Measurements from ENCODE around the gene CPZ.
"Not testable (repeated sequence)": the region's sequence is repeated elsewhere in the genome, so short reads cannot be mapped to it uniquely, and the experiment has no call there.

CPZ gene

GRCh38 chr4:8608714-8609391 is 16.3 kb downstream of the CPZ start:
- DNase-seq (ENCODE audit: low read depth in 2 of 2, low spot score in 1 of 2): no peak

GRCh38 chr4:8609406-8609805 is 16.8 kb downstream of the CPZ start:
- no peak for DNase-seq (ENCODE audit: low read depth in 2 of 2, low spot score in 1 of 2)

- no peak for DNase-seq (ENCODE audit: low read depth in 2 of 2, low spot score in 1 of 2)
Observed at GRCh38 chr4:8609824-8610350, 17.3 kb downstream of the CPZ start.

GRCh38 chr4:8610858-8611616 is 18.5 kb downstream of the CPZ start:
- DNase-seq (ENCODE audit: low read depth in 2 of 2, low spot score in 1 of 2): no peak

DNA sequence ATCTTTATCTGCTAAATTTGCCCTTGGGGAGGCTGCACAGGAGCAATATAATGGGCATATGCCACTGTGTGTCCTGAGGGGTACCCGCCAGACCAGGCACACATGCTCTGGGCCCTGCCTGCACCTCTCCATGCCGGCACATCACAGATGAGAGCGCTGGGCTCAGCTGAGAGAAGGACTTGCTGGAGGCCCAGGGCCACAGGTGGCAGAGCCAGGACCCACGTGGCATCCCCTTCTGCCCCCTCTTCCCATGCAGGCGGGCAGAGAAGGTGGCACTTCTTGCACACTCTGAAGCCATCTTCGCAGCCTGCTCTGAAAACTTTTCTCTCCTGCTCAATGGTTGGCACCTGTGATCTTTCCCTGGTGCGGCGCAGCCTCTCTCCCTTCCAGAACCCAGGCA is 20.1 kb downstream of the CPZ start:
- no peak for DNase-seq (ENCODE audit: low read depth in 2 of 2, low spot score in 1 of 2)

- no peak for DNase-seq (ENCODE audit: low read depth in 2 of 2, low spot score in 1 of 2)
Observed at GRCh38 chr4:8613421-8614364, 21.1 kb downstream of the CPZ start.

- no peak for DNase-seq (ENCODE audit: low read depth in 2 of 2, low spot score in 1 of 2)
Observed at GRCh38 chr4:8614365-8615193, 22.0 kb downstream of the CPZ start.

DNA sequence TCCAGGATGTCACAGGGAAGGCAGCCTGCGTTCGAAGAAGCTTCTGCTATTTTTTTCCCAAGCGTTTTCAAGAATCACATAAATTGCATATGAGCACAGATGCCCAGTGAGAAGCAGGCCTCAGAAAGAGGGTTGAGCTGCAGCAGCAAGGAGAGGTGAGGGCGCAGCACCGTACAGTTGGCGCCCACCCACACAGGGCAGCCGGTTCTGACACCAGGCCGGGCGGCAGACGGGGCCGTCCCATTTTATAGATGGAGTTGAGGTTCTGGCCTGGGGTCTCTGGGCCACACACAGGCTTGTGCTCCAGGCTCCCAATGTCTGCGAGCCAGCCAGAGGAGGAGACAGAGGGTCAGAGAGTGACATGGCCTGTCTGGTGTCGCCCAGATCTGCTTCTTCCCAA is 22.8 kb downstream of the CPZ start:
- no peak for DNase-seq (ENCODE audit: low read depth in 2 of 2, low spot score in 1 of 2)

DNA sequence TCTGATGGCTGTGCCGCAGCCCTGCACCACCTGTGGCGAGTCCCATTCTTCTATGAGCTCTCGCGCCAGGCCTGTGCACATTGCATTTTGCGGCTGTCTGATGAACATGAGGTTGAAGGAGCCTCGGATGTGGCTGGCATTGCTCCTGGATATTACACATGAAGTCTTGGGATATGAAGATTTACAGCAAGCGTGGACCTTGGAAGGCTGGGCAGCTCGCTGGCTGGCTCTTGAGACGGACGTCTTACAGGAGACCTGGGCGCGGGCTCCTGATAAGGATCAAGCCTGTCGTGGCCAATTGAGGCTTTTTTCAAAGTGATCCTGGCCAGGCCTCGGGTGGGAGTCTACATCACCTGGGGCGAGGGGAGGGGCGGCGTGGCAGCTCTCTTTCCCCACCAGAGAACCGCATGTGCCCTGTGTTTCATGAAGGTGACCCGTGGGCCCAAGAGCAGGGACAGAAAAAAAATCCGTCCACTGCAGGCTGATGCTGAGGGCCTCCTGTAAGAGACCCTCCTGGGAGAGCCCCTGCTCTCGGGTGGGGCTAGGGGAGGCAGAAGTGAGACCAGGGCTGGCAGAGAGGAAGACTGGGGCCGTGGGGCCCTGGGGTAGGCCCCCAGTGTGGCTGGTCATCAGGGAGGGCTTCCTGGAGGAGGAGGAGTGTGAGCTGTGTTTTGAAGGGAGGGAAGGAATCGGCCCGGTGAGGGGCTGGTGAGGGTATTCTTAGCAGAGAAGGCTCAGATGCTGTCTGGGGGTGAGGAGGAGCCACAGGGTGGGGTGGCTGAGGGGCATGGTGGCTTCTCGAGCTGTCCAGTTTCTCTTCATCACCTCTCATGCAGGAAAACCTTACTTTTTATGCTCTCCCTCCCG is 23.6 kb downstream of the CPZ start:
- no peak for DNase-seq (ENCODE audit: low read depth in 2 of 2, low spot score in 1 of 2)

DNA sequence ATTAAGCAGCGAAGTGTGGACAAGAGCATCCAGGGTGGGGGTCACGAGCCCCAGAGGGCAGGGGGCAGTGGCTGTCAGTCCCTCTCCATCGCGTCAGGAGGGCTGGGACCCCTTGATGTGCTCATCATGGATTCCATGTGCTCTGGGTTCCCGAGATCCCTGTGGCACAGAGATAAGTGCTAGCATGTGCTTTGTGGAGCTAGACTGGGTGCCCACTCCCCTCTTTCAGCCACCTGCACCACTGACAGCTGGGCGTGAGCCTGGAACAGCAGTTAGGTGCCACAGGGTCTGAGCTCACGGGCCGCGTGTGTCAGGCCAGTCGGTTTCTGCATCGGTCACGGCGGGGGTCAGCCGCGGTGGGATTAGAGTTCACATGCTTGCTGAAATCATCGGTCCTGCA is 24.3 kb downstream of the CPZ start:
- no peak for DNase-seq (ENCODE audit: low read depth in 2 of 2, low spot score in 1 of 2)

- no peak for DNase-seq (ENCODE audit: low read depth in 2 of 2, low spot score in 1 of 2)
Observed at GRCh38 chr4:8617486-8618040, 25.0 kb downstream of the CPZ start.

DNA sequence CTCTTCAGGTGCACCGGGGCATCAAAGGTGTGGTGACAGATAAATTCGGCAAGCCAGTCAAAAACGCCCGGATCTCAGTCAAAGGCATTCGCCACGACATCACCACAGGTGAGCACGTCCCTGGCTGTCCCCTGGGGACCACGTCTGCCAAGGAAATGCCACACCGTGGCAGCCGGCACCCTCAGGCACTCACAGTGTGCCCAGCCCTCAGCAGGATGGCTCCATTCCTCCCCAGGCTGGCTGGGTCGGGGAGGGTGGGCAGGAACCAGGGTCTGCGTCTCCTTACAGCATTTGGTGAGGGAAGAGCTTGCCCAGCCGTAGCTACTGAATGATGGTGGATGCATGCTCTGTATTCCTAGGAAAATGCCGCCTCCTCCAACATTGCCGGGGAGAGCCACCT is 25.9 kb downstream of the CPZ start:
- DNase-seq (ENCODE audit: low read depth in 2 of 2, low spot score in 1 of 2): no peak

GRCh38 chr4:8618961-8619720 is 26.6 kb downstream of the CPZ start:
- no peak for DNase-seq (ENCODE audit: low read depth in 2 of 2, low spot score in 1 of 2)

DNA sequence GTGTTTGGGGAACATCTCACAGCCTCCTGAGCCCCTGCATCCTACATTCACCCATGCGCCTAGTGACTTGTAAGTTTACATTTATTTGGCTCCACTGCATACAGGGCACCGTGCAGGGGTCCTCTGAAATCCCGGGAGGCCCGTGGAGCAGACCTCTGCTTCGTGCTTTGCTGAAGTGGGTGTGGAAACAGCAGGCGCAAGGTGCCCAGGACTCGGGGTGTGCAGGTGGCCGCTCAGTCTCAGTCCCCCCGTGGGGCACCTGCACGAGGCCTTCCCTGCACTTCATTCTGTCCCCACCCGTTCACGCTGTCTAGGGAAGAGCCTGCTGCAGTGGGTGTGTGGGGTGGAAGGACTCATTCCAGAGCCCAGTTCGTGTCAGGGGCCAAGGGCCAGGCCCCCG is 28.6 kb downstream of the CPZ start:
- not testable (repeated sequence) for DNase-seq (ENCODE audit: low read depth in 2 of 2, low spot score in 1 of 2)

DNA sequence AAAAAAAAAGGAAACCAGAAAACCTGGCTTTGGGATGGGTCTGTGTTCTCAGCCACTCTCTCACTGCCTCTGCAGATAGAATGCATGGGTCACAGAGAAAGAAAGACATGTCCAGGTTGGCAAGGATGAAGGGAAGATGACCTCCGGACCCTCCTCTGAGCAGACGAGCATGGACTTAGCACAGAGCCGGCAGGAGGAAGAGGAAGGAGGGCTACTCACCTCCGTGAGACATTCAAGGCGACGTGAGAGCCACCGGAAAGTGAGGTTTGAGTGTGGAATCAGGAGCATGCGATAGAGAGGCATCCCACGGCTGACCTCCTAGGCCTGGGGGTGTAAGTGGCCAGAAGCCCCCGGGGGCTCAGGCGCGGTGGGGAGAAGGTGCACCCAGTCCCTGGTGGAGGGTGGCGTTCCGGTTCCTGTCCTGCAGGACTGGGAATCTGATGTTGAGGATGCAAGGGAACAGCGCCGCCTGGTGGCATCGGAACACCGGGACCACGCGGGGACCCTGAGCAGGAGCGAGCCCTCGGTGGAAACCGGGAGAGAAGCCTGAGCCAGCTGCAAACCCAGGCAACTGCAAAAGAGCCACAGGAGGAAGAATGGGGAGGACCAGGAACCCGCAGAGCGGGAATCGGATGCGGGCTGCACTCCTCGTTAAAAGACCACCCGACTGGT is 32.2 kb downstream of the CPZ start:
- DNase-seq (ENCODE audit: low read depth in 2 of 2, low spot score in 1 of 2): not testable (repeated sequence)

GRCh38 chr4:8630240-8630905 is 37.8 kb downstream of the CPZ start:
- DNase-seq (ENCODE audit: low read depth in 2 of 2, low spot score in 1 of 2): not testable (repeated sequence)

DNA sequence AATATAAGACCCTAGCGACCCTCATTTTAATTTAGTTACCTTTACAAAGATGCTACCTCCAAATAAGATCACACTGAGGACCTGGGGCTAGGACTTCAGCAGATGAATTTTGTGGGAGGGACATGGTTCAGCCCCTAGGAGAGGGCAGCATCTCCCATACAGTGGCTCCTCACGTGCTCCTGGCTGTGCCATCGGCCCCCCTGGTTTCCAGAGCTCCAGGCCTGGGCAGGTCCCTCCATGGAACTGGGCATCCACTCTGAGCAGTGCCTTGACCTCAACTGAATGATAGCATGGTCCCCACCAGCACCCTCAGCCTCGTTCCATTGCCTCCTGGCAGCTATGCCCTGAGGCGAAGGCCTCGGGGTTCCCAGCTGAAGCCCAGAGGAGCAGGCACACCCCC is 39.3 kb downstream of the CPZ start:
- not testable (repeated sequence) for DNase-seq (ENCODE audit: low read depth in 2 of 2, low spot score in 1 of 2)

Measured in stimulated activated CD8-positive, alpha-beta memory T cell treated with anti-CD3 and anti-CD28 coated beads, Interleukin-4, amount 100 ng/mL, for 1 hour (primary cell).